GM21825 (cell line): ENCODE measurements around the gene KIF5B.
"Not testable (repeated sequence)": the region's sequence is repeated elsewhere in the genome, so short reads cannot be mapped to it uniquely, and the experiment has no call there.

Experiments
- ATAC-seq: cut with Tn5 transposase; IDR thresholded peaks from one replicate; pipeline ENCODE4 v1.9.1; 2021; ENCODE audit warnings: mild to moderate bottlenecking, moderate library complexity; ENCODE audit not compliant: unreplicated experiment

The KIF5B gene

DNA sequence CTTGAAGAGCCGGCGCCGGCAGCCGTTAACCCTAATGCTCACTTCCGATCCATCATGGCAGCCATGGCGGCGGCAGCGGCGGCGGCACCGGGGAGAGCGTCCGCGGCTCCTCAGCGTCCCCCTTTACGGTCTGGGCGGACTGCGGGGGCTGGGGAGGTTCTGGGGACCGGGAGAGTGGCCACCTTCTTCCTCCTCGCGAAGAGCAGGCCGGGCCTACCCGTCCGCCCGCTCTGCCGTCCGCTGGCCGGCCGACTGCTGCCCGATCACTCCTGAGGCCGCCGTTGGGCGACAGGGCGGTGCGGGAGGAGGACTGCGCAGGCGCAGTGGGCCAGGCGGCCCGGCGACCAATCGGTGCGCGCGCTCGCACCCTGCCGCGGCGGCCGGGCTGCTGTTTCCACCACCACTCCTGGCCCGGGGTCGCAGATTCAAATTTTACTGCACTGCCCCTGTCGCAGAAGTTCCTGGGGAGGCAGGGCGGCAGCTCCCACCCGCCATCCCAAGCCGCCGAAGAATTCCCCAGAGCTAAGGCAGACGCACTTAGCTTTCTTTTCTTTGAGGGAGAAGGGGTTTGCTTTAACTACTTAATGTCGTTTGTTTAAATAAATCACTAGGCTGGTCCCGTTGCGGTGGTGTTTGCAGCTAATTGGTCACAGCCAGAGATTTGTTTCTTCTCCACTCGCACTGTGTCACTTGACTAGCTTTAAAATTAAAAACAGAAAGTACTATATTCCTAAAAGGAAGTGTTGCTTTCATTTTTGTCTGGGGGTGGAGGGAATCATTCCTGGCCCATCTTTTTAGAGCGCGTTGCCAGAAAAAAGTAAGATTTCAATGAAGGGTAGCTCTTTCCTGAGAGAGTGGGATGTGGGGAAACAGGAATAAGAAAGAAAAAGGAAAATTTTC lies at the start of gene KIF5B:
KIF5B (minus strand) TSS at position 290 of the 900 bp plus-strand sequence. CDS start 452 bp downstream, outside the sequence.
- peak; percentile 83 for ATAC-seq

GRCh38 chr10:32105782-32106382 lies 49.7 kb upstream of the KIF5B start:
- ATAC-seq = no peak

- ATAC-seq = no peak
Observed at GRCh38 chr10:32104622-32105509, 48.6 kb upstream of the KIF5B start.

DNA sequence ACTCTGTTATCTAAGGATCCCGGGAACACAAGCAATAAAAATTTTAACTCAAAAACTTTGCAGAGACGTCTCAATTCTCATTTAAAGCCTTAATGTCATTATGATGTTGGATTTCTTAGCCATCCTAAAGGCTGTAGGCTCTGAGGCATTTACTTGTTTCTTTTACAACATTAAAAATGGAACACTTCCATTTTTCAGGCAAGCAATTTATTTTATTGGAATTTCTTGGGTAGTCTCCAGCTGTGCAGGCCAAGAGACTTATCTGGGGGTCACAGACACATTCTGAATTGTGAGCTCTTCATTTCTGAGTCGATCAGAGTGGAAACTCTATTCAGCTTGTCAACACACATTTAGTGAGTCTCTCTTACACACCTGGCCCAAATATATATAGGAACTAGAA lies 48.0 kb upstream of the KIF5B start:
- ATAC-seq = no peak

DNA sequence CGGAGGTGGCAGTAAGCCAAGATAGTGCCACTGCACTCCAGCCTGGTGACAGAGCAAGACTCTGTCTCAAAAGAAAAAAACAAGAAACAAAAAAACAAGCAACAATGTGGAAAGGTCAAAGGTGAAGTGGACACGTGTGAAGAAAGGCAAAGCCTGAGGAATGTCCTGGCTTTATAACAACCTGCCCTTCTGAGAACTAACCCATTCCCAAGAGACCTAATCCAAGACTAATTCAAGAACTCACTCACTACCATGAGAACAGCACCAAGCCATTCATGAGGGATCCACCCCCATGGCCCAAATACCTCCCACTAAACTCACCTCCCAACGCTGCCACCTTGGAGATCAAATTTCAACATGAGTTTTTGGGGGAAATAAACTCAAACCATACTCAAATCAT lies 47.5 kb upstream of the KIF5B start:
- ATAC-seq = no peak

DNA sequence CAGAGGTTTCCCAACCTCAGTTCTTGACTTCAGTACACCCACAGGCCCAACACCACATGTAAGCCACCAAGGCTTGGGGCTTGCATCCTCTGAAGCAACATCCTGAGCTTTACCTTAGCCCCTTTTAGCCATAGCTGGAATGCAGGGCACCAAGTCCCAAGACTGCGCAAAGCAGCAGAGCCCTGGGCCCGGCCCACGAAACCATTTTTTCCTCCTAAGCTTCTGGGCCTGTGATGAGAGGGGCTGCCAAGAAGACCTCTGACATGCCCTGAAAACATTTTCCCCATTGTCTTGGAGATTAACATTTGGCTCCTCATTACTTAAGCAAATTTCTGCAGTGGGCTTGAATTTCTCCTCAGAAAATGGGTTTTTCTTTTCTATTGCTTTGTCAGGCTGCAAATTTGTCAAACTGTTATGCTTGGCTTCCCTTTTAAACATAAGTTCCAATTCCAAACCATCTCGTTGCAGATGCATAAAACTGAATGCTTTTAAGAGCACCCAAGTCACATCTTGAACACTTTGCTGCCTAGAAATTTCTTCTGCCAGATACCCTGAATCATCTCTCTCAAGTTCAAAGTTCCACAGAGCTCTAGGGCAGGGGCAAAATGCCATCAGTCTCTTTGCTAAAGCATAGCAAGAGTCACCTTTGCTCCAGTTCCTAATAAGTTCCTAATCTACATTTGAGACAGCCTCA lies 42.5 kb upstream of the KIF5B start:
- not testable (repeated sequence) for ATAC-seq

DNA sequence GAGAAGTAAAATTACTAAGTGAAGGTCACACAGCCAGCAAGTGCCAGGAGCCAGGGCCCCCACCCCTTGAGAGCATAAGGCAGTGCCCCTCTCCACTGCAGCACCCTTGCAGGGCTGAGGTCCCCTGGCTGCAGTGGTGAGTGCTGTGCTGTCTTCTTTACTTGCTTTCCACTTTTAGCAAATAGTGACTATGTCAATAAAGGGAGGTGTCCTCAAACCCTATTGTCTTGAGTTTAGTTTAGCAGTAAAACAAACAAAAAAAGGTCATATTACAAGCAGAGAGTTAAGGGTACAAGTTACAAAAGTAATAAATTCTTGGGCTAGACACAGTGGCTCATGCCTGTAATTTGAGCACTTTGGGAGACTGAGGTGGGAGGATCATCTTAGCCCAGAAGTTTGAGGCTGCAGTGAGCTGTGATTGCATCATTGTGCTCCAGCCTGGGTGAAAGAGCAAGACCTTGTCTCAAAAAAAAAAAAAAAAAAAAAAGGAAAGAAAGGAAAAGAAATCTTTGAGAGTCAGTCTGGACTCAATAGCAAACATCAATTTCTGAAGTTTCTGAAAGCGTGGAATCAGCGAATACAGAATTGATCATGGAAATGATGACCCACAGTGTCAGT lies 39.0 kb upstream of the KIF5B start:
- ATAC-seq = no peak

DNA sequence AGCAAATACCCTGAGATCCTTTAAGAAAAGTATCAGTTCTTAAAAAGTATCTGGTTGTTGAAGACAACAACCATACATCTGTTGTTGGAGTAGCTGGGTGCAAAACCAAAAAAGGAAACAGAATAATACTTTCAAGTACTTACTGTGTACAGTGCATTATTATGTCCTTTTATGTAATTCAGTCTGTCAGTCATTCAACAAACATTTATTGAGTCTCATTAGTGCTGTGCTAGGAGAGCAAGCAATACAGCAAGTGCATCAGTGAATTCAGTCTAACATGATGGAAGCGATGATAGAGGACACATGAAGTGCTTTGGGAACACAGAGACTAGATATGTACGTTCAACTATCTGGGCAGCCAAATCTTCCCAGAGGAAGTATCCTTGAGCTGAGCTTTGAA lies 37.4 kb upstream of the KIF5B start:
- no peak for ATAC-seq

DNA sequence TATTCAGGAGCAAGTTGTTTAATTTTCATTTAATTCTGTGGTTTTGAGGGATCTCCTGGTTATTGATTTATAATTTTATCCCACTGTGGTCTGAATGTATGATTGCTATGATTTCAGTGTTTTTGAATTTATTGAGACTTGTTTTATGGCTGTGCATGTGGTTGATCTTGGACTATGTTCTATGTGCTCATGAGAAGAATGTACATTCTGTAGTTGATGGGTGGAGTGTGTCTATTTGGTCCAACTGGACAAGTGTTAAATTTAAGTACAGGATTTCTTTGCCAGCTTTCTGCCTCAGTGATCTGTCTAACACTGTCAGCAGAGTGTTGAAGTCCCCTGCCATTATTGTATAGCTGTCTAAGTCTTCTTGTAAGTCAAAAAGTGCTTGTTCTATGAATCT lies 34.8 kb upstream of the KIF5B start:
- no peak for ATAC-seq

DNA sequence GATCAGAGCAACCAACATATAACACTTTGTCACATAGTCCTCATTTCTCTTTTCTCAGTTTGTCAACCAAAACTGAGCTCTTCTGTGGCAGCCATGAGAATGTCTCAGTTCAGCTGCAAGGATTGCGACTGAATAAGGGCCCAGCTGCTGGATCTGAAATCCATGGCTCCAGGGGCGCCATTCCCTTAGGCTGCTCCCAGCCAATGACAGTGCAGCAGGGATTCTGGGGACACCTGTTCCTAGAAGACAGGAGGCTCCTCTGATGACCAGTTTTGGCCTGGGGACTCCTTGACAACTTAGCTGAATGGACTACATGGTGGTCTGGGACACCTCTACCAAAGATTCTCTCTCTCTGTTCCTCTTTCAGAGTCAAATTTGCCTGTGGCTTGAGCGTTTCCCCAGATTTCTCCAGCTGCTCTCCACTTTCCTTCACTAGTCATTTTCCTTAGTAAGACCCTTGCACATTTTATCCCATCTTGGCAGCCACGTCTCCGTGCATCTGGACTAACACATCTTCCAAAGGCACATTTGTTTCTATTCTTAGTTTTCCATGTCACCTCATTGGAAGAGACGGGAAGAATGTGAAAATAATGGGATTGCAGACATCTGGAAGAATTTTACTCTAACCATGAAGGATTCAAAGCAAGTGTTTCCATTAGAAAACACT lies 28.1 kb upstream of the KIF5B start:
- no peak for ATAC-seq

DNA sequence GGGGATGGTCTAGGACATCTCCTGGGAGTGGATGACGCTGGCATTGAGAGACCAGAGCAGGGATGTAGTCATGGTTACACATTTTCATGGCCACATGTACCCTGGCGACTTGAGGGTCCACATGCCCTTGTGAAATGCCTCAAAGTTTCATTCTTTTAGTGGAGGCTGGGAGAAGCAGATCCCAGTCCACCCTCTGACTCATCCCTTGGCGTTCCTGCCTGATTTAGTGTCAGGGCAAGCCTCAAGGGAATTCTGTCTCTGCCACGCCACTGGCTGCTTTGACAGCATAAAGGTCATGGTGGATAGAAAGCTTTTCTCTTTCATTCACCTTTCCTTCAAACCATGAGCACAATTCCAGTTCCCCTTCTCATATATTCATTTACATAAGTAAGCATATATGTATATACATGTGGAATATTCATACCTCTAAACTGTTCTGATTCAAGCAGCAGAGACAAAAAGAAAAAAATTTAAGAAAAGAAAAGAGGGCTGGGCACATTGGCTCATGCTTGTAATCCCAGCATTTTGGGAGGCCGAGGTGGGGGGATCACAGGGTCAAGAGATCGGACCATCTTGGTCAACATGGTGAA lies 21.8 kb upstream of the KIF5B start:
- no peak for ATAC-seq

DNA sequence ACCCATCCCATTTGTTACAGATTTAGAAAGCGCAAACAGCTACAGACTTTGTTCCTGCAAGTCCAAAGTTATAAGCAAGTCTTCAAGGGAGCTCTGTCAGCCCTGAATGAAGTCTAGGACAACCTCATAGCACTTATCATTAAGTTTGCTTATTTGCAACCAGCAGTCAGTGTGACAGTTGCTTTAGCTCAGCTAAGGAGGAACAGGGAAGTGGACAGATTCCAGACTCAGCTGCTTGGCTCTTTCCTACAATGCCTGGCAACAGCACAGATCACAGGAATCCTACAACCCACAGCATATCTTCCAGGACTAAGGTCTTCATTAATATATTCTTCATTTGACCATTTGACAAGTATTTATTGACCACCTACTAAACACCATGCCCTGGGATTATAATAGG lies 17.4 kb upstream of the KIF5B start:
- no peak for ATAC-seq

GRCh38 chr10:32073128-32073527 lies 16.9 kb upstream of the KIF5B start:
- ATAC-seq = no peak

- ATAC-seq = no peak
Observed at GRCh38 chr10:32072025-32072800, 16.0 kb upstream of the KIF5B start.

DNA sequence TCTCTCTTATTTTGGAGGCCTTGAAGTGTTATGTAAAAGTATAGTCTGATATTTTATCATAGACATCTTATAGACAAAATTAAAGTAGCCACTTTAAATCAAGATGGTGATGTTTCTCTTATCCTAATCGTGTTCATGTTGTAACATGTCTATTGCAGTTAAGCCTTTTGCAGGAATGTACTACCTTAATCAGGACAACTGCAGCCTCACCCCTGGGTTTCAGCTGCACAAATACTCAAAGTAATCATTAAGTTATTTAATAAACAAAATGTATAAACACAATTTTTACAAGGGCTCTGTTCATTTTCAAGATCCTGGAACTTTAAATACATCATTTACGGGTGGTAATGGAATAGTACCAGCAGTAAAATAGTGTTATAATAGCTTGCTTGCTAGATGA lies 14.4 kb upstream of the KIF5B start:
- no peak for ATAC-seq

DNA sequence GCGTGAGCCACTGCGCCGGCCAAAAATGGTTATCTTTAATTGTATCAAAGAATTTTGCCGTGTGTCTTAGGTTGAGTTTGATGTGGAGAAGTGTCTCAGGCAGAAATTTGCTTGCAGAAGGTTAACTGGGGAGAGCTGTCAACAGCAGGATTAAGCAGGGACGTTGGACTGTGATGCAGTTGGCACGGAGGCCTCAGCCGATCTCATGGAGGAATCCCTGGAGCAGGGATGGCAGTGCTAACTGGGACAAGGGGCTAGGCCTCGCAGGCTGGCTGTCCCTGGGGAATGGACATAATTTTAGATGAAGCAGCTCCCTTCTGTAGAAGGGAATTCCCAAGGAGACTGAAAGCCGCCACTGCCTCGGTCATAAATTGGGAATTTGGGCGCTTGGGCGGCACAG lies 12.3 kb upstream of the KIF5B start:
- no peak for ATAC-seq

GRCh38 chr10:32067931-32068330 lies 11.7 kb upstream of the KIF5B start:
- not testable (repeated sequence) for ATAC-seq

DNA sequence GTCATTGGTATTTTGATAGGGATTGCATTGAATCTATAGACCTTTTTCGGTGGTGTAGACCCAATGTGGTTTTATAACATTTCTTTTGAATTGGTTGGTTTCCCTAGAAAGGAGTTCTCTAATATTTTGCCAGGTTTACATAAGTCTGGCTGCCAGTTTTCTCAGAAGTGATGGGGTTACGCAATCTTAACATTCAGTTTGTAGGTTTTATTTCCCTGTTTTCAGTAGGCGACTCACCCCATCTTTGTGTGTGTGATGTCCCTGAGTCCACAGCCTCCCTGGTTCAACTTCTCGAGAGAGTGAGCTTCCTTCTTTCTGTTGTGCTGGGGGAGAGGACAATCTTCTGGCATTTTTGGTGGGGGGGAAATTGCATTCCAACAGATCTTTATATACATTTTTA lies 9.6 kb upstream of the KIF5B start:
- ATAC-seq = no peak

DNA sequence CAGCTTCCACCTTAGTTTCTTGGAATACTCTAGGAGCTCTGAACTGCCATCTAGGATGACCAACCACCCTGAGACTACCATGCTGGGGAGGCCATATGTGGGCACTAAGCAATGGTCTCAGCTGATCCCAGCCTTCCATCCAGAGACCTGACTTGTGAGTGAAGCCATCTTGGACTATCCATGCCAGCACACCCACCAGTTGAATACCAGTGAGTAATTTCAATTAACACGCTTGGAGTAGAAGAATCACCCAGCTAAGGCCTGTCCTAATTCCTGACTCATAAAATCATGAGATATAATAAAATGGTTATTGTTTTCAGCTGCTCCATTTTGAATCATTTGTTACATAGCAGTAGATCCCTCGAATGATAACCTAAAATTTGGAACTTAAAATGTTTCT lies 5.2 kb upstream of the KIF5B start:
- ATAC-seq = no peak
